ENCODE results near the gene ESYT2. TPM values are rescaled to one million over a fixed set of nuclear protein-coding genes. Genes with fewer than 3 reads are reported as not detected.

The ESYT2 gene
- total RNA-seq, 2 experiments from 2014 or later = 52.1 to 52.5 TPM

DNA sequence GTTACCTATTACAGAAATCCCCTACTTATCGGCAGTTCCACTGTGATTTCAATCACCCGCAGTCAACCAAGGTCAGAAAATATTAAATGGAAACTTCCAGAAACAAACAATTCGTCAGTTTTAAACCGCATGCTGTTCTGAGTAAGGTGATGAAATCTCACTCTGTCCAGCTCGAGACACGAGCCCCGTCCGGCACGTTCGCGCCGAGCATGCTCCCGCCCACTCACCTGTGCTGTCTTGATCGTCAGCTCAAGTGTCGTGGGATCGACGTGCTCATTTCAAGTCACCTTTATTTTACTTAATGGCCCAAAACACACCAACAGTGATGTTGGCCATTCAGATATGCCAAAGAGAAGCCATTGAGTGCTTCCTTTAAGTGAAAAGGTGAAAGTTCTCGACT is 21.2 kb downstream of the ESYT2 start:
- H3K9me3 Mint-ChIP-seq = peaks cover 10% of the 10 kb centered on the region
- H3K27ac Mint-ChIP-seq = no peak overlapping the region
- peaks cover 80% of the 10 kb centered on the region for H3K36me3 Mint-ChIP-seq
- H3K27me3 Mint-ChIP-seq = no peaks in the 10 kb centered on the region
- DNase-seq = no peak
- no peak overlapping the region for H3K4me3 Mint-ChIP-seq
- H3K4me1 Mint-ChIP-seq = peaks cover 42% of the 10 kb centered on the region

DNA sequence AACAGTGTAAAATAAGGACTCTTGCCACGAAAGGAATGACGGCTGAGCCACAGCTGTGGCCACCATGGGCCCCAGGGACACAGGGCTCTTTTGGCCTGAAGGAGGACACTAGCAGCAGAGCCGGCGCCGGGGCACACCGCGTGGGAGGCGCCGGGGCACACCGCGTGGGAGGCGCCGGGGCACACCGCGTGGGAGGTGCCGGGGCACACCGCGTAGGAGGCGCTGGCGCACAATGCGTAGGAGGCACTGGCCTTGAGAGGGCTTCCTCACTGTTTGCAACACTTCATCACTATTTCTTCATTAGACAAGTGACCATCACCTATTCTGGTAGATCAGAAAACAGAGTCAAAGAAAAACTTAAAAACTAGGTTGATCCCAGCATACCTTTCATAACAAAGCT is 23.4 kb downstream of the ESYT2 start:
- H3K27me3 Mint-ChIP-seq = no peaks in the 10 kb centered on the region
- no peak overlapping the region for H3K4me3 Mint-ChIP-seq
- peaks cover 10% of the 10 kb centered on the region for H3K9me3 Mint-ChIP-seq
- H3K27ac Mint-ChIP-seq = no peak overlapping the region
- H3K4me1 Mint-ChIP-seq = peaks cover 37% of the 10 kb centered on the region
- H3K36me3 Mint-ChIP-seq = peaks cover 65% of the 10 kb centered on the region
- DNase-seq = no peak

DNA sequence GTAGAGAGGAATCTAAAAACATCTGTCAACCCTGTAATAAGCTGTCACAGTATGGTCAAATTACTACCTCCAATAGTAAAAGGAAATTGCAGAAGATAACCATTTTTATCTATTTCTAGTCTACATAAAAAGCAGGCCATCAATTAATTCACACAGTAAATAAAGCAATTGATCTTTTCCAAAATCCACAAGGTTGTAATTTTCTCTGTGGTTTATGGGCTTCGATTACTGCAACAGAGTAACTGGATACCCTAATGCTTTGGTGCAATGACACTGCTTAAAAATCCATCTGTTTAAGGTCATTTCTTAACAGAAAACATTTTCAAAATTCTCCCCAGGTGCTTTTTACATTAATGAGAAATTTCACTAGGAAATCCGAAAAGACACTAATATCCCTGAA is 23.9 kb downstream of the ESYT2 start:
- Mint-ChIP-seq H3K27ac (peak overlapping the region; percentile 16), H3K4me1 (peaks cover 32% of the 10 kb centered on the region), H3K36me3 (peaks cover 61% of the 10 kb centered on the region), H3K27me3 (no peaks in the 10 kb centered on the region), H3K9me3 (peaks cover 6% of the 10 kb centered on the region), H3K4me3 (no peak overlapping the region)
- DNase-seq = no peak

DNA sequence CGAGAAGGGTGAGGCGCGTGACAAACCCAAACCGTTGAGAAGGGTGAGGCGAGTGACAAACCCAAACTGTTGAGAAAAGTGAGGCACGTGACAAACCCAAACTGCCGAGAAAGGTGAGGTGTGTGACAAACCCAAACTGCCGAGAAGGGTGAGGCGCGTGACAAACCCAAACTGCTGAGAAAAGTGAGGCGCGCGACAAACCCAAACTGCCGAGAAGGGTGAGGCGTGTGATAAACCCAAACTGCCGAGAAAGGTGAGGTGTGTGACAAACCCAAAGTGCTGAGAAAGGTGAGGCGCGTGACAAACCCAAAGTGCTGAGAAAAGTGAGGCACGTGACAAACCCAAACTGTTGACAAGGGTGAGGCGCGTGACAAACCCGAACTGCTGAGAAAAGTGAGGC is 25.0 kb downstream of the ESYT2 start:
- Mint-ChIP-seq H3K4me1 (peaks cover 25% of the 10 kb centered on the region), H3K9me3 (peaks cover 6% of the 10 kb centered on the region), H3K36me3 (peaks cover 50% of the 10 kb centered on the region), H3K27ac (peak overlapping the region; percentile 32), H3K27me3 (no peaks in the 10 kb centered on the region), H3K4me3 (no peak overlapping the region)
- no peak for DNase-seq

DNA sequence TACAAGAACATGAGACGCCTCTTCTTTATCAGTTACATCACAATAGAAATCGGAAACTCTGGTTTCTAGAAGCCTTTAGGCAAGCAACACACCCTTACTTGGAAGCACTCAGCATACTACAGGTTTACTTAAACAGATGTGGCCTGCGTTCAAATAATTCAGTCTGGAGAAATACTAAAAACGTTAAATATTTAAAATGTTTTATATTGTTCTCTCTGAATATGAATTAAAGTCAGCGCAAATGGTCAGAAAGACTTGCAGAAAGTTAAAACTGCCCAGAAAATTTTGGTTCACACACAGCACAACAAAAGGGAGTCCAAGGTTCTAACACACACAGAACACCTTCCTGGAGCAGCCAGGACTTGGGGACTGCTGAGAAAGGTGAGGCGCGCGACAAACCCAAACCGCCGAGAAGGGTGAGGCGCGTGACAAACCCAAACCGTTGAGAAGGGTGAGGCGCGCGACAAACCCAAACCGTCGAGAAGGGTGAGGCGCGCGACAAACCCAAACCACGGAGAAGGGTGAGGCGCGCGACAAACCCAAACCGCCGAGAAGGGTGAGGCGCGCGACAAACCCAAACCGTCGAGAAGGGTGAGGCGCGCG is 25.8 kb downstream of the ESYT2 start:
- Mint-ChIP-seq H3K27ac (no peak overlapping the region), H3K4me3 (no peak overlapping the region), H3K36me3 (peaks cover 42% of the 10 kb centered on the region), H3K27me3 (no peaks in the 10 kb centered on the region), H3K9me3 (peaks cover 5% of the 10 kb centered on the region), H3K4me1 (peaks cover 29% of the 10 kb centered on the region)
- no peak for DNase-seq

DNA sequence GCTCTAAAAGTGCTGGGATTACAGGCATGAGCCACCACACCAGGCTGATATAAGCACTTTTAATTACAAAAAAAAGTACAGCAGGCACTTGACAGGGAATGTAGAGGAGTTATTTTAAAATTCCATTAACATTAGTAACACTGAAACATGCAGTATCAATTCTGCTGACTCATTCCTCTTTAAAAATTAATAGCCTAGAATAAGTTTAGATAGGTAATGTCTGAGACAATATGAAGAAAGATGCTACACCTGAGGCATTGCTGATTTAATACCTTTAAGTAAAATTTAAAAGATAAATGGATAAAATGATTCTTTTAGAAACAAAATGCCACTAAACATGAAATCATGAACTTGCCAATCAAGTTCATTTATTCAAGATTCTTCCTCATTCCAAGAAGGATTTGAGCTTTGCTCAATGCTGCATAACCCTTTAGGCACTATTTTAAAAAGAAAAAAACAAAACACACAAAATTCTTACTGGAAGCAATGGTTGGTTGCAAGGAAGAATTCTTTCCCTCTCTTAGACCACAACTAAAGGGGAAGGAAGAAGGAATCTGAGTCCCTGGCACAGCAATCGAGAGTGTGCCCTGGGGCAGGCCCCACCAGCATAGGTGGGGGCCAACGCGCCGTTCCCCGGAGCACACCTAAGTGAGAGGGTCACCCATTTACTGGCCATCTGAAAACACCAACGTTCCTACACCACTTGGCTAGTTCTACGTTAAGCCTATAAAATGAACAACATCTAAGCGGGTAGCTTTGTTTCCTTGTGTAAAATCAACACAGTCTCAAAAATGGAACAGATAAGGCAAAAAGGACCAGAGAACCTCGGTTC is 26.6 kb downstream of the ESYT2 start:
- peaks cover 38% of the 10 kb centered on the region for H3K36me3 Mint-ChIP-seq
- no peak overlapping the region for H3K4me3 Mint-ChIP-seq

DNA sequence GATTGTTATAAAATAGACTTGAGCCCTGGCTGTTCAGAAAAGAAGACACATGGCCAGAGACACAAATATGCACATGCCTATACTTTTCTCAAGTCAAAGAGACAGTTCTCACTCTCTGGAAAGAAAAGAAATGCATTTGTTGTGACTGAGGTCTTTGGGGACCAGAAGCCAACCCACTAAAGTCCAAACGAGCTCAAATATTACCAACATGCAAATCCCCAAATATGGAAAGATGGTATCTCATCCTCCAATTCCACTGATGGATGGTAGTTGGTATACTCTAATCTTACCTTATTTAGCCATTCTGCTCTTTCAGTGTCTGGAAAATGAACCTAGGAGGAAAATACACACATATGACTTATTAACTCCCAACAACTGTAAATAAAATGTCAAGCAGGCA is 30.6 kb downstream of the ESYT2 start:
- no peak overlapping the region for H3K27ac Mint-ChIP-seq
- H3K4me1 Mint-ChIP-seq = peaks cover 28% of the 10 kb centered on the region
- no peak for DNase-seq
- H3K4me3 Mint-ChIP-seq = no peak overlapping the region
- H3K36me3 Mint-ChIP-seq = peaks cover 19% of the 10 kb centered on the region
- no peaks in the 10 kb centered on the region for H3K27me3 Mint-ChIP-seq
- no peaks in the 10 kb centered on the region for H3K9me3 Mint-ChIP-seq

More for the DNA sequence above, 26.6 kb downstream of the ESYT2 start:
- DNase-seq = no peak
- H3K4me1 Mint-ChIP-seq = peaks cover 29% of the 10 kb centered on the region
- H3K27ac Mint-ChIP-seq = peak overlapping the region; percentile 25
- H3K27me3 Mint-ChIP-seq = no peaks in the 10 kb centered on the region
- H3K9me3 Mint-ChIP-seq = peaks cover 5% of the 10 kb centered on the region

DNA sequence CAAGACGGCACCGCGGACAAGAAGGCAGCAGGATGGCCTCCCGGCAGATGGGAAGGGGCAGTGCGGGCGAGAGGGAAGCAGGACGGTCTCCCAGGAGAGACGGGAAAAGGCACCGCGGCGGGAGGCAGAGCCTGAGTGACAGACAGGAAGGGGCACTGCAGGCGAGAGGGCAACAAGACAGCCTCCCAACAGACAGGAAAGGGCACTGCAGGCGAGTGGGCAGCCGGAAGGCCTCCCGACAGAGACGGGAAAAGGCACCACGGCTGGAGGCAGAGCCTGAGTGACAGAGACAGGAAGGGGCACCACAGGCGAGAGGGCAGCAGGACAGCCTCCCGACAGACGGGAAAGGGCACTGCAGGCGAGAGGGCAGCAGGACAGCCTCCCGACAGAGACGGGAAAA is 32.6 kb downstream of the ESYT2 start:
- no peak overlapping the region for H3K27ac Mint-ChIP-seq
- no peaks in the 10 kb centered on the region for H3K27me3 Mint-ChIP-seq
- peaks cover 10% of the 10 kb centered on the region for H3K36me3 Mint-ChIP-seq
- peaks cover 15% of the 10 kb centered on the region for H3K4me1 Mint-ChIP-seq
- H3K4me3 Mint-ChIP-seq = no peak overlapping the region
- DNase-seq = no peak
- H3K9me3 Mint-ChIP-seq = no peaks in the 10 kb centered on the region

DNA sequence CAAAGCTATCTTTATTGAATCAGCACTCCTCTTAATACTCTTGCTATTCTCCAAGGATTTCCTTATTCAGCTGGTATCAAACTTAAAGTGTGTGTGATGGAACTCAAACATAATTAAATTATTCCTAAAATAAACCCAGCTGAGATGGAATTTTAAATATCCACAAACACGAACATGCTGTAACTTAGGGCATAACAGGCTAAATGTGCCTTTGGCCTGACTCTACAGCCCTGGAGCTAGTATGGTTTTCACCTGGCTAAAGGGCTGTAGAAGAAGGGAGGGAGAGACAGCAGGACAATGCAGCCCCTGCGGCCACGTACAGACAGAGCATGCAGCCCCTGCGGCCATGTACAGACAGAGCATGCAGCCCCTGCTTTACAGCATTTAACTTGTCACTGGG is 34.0 kb downstream of the ESYT2 start:
- Mint-ChIP-seq H3K36me3 (peaks cover 14% of the 10 kb centered on the region), H3K27me3 (no peaks in the 10 kb centered on the region)

DNA sequence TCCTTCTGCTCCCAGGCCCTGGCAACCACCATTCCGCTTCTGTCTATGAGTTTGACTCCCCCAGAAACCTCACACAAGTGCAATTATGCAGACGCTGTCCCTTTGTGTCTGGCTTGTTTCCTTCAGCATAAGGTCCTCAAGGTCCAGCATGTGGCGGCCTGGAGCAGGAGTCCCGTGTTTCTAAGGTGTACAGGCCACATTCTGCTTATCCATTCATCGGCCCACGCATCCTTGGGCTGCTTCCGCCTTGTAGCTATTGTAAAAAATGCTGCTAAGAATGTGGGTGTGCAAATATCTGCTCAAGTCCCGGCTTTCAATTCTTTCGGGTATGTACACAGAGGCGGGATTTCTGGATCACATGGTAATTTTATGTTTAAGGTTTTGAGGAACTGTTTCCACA is 38.2 kb downstream of the ESYT2 start:
- no peak overlapping the region for H3K4me3 Mint-ChIP-seq
- H3K36me3 Mint-ChIP-seq = peaks cover 14% of the 10 kb centered on the region
- no peaks in the 10 kb centered on the region for H3K9me3 Mint-ChIP-seq
- no peak overlapping the region for H3K27ac Mint-ChIP-seq
- DNase-seq = no peak
- peaks cover 4% of the 10 kb centered on the region for H3K4me1 Mint-ChIP-seq
- H3K27me3 Mint-ChIP-seq = no peaks in the 10 kb centered on the region

More for the DNA sequence above, 34.0 kb downstream of the ESYT2 start:
- H3K27ac Mint-ChIP-seq = no peak overlapping the region
- no peak overlapping the region for H3K4me3 Mint-ChIP-seq
- H3K9me3 Mint-ChIP-seq = no peaks in the 10 kb centered on the region
- peaks cover 11% of the 10 kb centered on the region for H3K4me1 Mint-ChIP-seq
- no peak for DNase-seq

DNA sequence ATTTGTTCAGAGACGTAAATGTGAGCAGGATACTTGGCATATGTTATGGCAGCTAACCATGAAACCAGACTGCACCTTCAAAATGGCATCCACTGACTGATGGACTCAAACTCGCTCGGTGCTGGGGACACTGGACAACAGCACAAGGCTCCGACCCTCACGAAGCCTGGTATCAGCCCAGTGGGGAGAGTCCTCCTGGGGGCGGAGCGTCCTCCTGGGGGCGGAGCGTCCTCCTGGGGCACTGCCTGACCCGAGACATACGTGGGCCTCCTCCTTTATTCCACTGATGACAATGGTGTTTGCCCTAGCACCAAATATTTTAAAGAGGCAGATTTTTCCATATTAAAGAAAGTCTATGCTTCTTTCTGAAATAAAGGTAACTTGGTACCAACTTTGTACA is 39.5 kb downstream of the ESYT2 start:
- peaks cover 4% of the 10 kb centered on the region for H3K4me1 Mint-ChIP-seq
- no peaks in the 10 kb centered on the region for H3K27me3 Mint-ChIP-seq
- no peaks in the 10 kb centered on the region for H3K9me3 Mint-ChIP-seq
- H3K4me3 Mint-ChIP-seq = no peak overlapping the region
- H3K36me3 Mint-ChIP-seq = peaks cover 14% of the 10 kb centered on the region
- no peak for DNase-seq
- H3K27ac Mint-ChIP-seq = no peak overlapping the region

DNA sequence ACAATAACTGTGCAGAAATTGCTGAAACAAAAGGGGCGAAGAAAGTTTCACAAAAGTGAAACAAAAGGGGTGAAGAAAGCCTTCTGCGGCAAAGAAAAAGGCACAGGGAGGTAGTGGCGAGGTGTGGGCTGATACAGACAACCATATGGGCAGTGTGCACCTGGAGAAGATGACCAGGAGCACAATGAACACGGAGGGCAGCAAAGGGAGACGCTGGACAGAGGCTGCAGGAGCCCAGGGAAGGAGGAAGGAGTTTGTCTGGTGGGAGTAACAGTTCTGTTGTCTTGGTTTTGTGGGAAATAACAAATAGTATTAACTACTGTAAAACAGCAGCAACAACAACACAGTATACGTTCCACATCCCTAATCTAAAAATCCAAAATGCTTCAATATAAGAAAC is 42.4 kb downstream of the ESYT2 start:
- Mint-ChIP-seq H3K4me3 (no peak overlapping the region), H3K36me3 (peaks cover 14% of the 10 kb centered on the region), H3K9me3 (no peaks in the 10 kb centered on the region), H3K4me1 (peaks cover 3% of the 10 kb centered on the region), H3K27ac (peak overlapping the region; percentile 19), H3K27me3 (no peaks in the 10 kb centered on the region)
- DNase-seq = no peak

DNA sequence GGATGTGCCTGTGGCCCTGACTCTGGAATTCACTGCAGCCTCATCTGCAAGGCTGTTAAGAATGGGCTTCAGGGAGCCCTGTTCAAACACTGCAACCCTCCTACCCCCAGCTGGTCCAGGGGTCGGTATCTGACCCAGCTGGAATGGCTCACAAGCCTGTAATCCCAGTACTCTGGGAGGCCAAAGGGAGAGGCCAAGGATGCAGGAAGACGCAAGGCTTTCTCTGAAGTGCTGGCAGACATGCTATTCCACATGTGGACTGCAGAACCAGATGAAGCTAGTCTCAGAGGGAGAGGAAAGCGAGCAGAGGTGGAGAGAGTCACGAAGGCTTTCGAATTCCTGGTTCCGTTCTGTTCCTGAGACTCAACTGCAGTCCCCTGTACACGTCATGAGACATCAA is 45.0 kb downstream of the ESYT2 start:
- Mint-ChIP-seq H3K27ac (no peak overlapping the region), H3K4me3 (no peak overlapping the region), H3K4me1 (peaks cover 9% of the 10 kb centered on the region), H3K36me3 (peaks cover 3% of the 10 kb centered on the region), H3K27me3 (no peaks in the 10 kb centered on the region), H3K9me3 (no peaks in the 10 kb centered on the region)
- DNase-seq = no peak

DNA sequence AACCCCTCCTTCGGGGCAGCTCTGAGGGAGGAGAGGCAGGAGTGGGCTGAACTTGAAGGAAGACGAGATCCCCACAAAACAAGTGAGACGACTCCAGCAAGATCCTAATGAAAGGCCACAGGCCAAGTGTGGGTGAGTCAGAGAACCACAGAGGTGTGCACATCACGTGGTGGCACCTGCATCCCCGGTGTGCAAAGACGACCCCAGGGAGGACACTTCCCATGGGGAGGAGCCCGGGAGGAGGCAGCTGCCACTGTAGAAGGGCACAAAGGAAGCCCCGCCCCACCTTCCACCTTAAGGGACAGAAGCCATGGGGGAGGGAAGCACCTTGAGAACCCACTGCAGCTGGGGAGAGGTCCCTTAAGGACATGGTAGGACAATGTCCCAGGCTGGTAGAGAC is 45.7 kb downstream of the ESYT2 start:
- Mint-ChIP-seq H3K27ac (no peak overlapping the region), H3K36me3 (peaks cover 8% of the 10 kb centered on the region), H3K9me3 (no peaks in the 10 kb centered on the region), H3K27me3 (no peaks in the 10 kb centered on the region), H3K4me1 (peaks cover 16% of the 10 kb centered on the region), H3K4me3 (no peak overlapping the region)
- no peak for DNase-seq

DNA sequence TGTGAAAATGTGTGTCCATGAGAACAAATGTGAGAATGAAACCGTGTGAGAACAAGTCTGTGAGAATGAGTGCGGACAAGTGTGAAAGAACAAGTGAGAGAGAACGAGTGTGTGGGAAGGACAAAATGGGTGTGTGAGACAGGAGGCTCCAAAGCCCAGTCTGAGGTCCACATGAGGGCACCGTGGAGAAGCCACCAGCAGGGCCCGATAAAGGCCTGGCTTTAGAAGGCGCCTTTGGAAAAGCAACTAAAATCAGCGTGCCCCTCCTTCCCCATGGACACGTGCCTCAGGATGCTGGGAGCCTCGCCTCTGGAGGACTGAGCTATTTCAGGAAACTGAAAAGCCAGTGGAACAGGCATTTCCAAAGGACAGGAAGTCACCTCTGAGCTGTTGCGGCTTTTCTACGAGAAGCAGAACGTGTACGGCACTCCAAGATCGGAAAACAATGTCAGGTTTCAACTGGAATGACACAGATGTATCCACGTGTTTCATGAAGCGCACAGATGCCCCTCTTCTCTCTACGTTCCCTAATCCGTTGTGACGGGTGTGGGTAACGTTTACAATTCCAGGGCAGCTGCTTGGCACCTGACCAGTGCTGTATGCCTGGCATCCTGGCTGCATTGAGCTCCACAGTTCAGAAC is 46.4 kb downstream of the ESYT2 start:
- no peak overlapping the region for H3K27ac Mint-ChIP-seq
- no peak overlapping the region for H3K4me3 Mint-ChIP-seq
- H3K27me3 Mint-ChIP-seq = no peaks in the 10 kb centered on the region
- DNase-seq = peak; percentile 13
- no peaks in the 10 kb centered on the region for H3K9me3 Mint-ChIP-seq
- H3K4me1 Mint-ChIP-seq = peaks cover 18% of the 10 kb centered on the region
- peaks cover 11% of the 10 kb centered on the region for H3K36me3 Mint-ChIP-seq
